CD14-positive monocyte (primary cell): ENCODE measurements around the gene NTSR2. TPM values are rescaled to one million over a fixed set of nuclear protein-coding genes. Genes with fewer than 3 reads are reported as not detected.
A peak's percentile ranks its signal among the peaks of the same experiment; 100 is the strongest.

Experiments
- DNase-seq, 3 donors: peaks; one replicate each; pipeline ENCODE4 v3.0.0-alpha.2; 2011 to 2022
- H2AFZ ChIP-seq: 2 replicates; pipeline ENCODE4 v1.6.0; 2012; ENCODE audit warnings: mild to moderate bottlenecking, low read depth, low read length, inconsistent platforms; ENCODE audit not compliant: insufficient read depth, poor library complexity, severe bottlenecking
- H3K27ac ChIP-seq, 2 donors: 1 replicate in 1 of 2; 2 replicates in 1 of 2; pipeline ENCODE4 v1.5.1; 2012 to 2013; ENCODE audit warnings: low read length in 2 of 2, control low read depth in 1 of 2, inconsistent platforms in 1 of 2, low read depth in 1 of 2, mild to moderate bottlenecking in 1 of 2
- H3K27me3 ChIP-seq, 2 donors: one replicate each; pipeline versions ENCODE4 v1.6.0 to v1.6.1; 2011 to 2013; ENCODE audit warnings: low read length in 2 of 2; ENCODE audit not compliant: control insufficient read depth in 2 of 2, insufficient read depth in 2 of 2
- H3K36me3 ChIP-seq, 2 donors: replicated peaks in 1 of 2; 1 replicate in 1 of 2; 2 replicates in 1 of 2; pipeline versions ENCODE4 v1.5.1 to v1.6.1; 2012 to 2013; ENCODE audit warnings: low read length in 2 of 2, control low read depth in 1 of 2, inconsistent platforms in 1 of 2, mild to moderate bottlenecking in 1 of 2; ENCODE audit not compliant: insufficient read depth in 2 of 2, control insufficient read depth in 1 of 2
- H3K4me1 ChIP-seq, 2 donors: 1 replicate in 1 of 2; 2 replicates in 1 of 2; pipeline versions ENCODE4 v1.5.1 to v1.6.1; 2012 to 2013; ENCODE audit warnings: low read length in 2 of 2, control low read depth in 1 of 2, inconsistent platforms in 1 of 2, mild to moderate bottlenecking in 1 of 2, moderate library complexity in 1 of 2; ENCODE audit not compliant: insufficient read depth in 2 of 2, control insufficient read depth in 1 of 2
- H3K4me2 ChIP-seq: replicated peaks from 2 replicates; pipeline ENCODE3; 2012; ENCODE audit warnings: low read length, moderate library complexity, mild to moderate bottlenecking; ENCODE audit not compliant: poor library complexity, severe bottlenecking; ENCODE audit errors: extremely low read depth
- H3K4me3 ChIP-seq, 3 experiments: fragments of 200-600 bp in 1 of 3; sonication (generic) in 1 of 3; replicated peaks in 1 of 3; 1 replicate in 2 of 3; 2 replicates in 1 of 3; pipeline ENCODE4 v1.5.1; 2011 to 2013; ENCODE audit warnings: low read length in 3 of 3, mild to moderate bottlenecking in 3 of 3, control low read depth in 2 of 3, low read depth in 2 of 3, inconsistent platforms in 1 of 3, moderate library complexity in 1 of 3
- H3K79me2 ChIP-seq: 2 replicates; pipeline ENCODE4 v1.6.0; 2012; ENCODE audit warnings: mild to moderate bottlenecking, control low read depth, inconsistent platforms, low read length, moderate library complexity; ENCODE audit not compliant: insufficient read depth
- H3K9ac ChIP-seq: 2 replicates; pipeline ENCODE4 v1.6.0; 2017; ENCODE audit warnings: low read length, mild to moderate bottlenecking; ENCODE audit not compliant: insufficient read depth, poor library complexity, severe bottlenecking
- H3K9me3 ChIP-seq, 2 donors: replicated peaks in 1 of 2; 1 replicate in 1 of 2; 2 replicates in 1 of 2; pipeline versions ENCODE4 v1.5.1 to v1.6.1; 2012 to 2013; ENCODE audit warnings: low read length in 2 of 2, control low read depth in 1 of 2; ENCODE audit not compliant: control insufficient read depth in 1 of 2, insufficient read depth in 1 of 2
- H4K20me1 ChIP-seq: 2 replicates; pipeline ENCODE4 v1.6.0; 2012; ENCODE audit warnings: mild to moderate bottlenecking, low read length, control low read depth, moderate library complexity; ENCODE audit not compliant: insufficient read depth
- H3K27ac Mint-ChIP-seq, 7 donors: one replicate each; pipeline ENCODE4 v1.8.0; 2020; ENCODE audit warnings: mild to moderate bottlenecking in 7 of 7, mixed read lengths in 7 of 7, moderate library complexity in 6 of 7, inconsistent platforms in 2 of 7
- H3K27me3 Mint-ChIP-seq, 3 donors: one replicate each; pipeline ENCODE4 v1.8.0; 2021 to 2022; ENCODE audit warnings: low read depth in 3 of 3, mild to moderate bottlenecking in 3 of 3, mixed read lengths in 3 of 3, moderate library complexity in 3 of 3, inconsistent platforms in 1 of 3
- H3K36me3 Mint-ChIP-seq, 2 donors: one replicate each; pipeline ENCODE4 v1.8.0; 2020; ENCODE audit warnings: mixed read lengths in 2 of 2, inconsistent platforms in 1 of 2, mild to moderate bottlenecking in 1 of 2
- H3K4me1 Mint-ChIP-seq: one replicate; pipeline ENCODE4 v1.8.0; 2020; ENCODE audit warnings: mild to moderate bottlenecking, mixed read lengths
- H3K4me3 Mint-ChIP-seq, 2 donors: one replicate each; pipeline ENCODE4 v1.8.0; 2020; ENCODE audit warnings: mild to moderate bottlenecking in 2 of 2, mixed read lengths in 2 of 2, moderate library complexity in 1 of 2
- H3K9me3 Mint-ChIP-seq, 7 donors: one replicate each; pipeline ENCODE4 v1.8.0; 2020 to 2022; ENCODE audit warnings: mixed read lengths in 7 of 7, mild to moderate bottlenecking in 6 of 7, moderate library complexity in 6 of 7, inconsistent platforms in 2 of 7
- CTCF ChIP-seq: fragments of 200-600 bp; IDR thresholded peaks from one replicate; pipeline ENCODE4 v1.8.0; 2022; ENCODE audit warnings: antibody characterized with exemption, mild to moderate bottlenecking
- WGBS: methylation state at CpG from one replicate; pipeline ENCODE4 v1.1.5; 2013; ENCODE audit warnings: missing lambda C conversion rate; ENCODE audit not compliant: insufficient coverage; 5-methylcytosine and 5-hydroxymethylcytosine counted together
- intact Hi-C, 2 donors: fragments of 100-400 bp; cut with micrococcal nuclease; formaldehyde crosslinking; loops; one replicate each; pipeline versions ENCODE4 v1.15.0 to v1.15.1; 2023
- polyA plus RNA-seq, 3 donors: library from polyadenylated mRNA; depleted of rRNA in 1 of 3; unstranded in 2 of 3; stranded (reverse) in 1 of 3; fragments of 300-500 nt in 2 of 3; fragments of >200 nt in 1 of 3; fragmentation: Illumina TruSeq in 2 of 3; gene quantifications; 1 replicate in 2 of 3; 2 replicates in 1 of 3; pipeline ENCODE4 v1.2.3, GENCODE V29; 2012 to 2021

NTSR2 gene
- polyA plus RNA-seq, 3 donors: not detected

- H2AFZ ChIP-seq: no peak overlapping the region
- no peaks in the 10 kb centered on the region for H4K20me1 ChIP-seq
- H3K9ac ChIP-seq: peak overlapping the region; percentile 15
- 14% methylated on average over 9 of the region's 14 CpGs for WGBS
- H3K4me2 ChIP-seq: peak overlapping the region; percentile 4
- intact Hi-C loops: loop anchor here (2.0 to 5.0 kb wide), 2 partner anchors 40 to 45 kb away; partner anchors contain the start of gene LPIN1 (in 1 of the 2)
- H3K27ac ChIP-seq: peak overlapping the region; percentile 66 to 87
- H3K27me3 Mint-ChIP-seq: peaks cover 0 to 3% (median 3%) of the 10 kb centered on the region in 3 donors
- peaks cover 19% of the 10 kb centered on the region for H3K4me1 Mint-ChIP-seq
- H3K9me3 ChIP-seq: no peaks in the 10 kb centered on the region
- H3K9me3 Mint-ChIP-seq: peaks cover 0 to 5% (median 0%) of the 10 kb centered on the region in 7 donors
- TF ChIP-seq CTCF: no peak
- H3K4me3 ChIP-seq: no peak overlapping the region
- no peak overlapping the region for H3K4me3 Mint-ChIP-seq
- no peaks in the 10 kb centered on the region for H3K36me3 ChIP-seq
- H3K36me3 Mint-ChIP-seq: no peaks in the 10 kb centered on the region
- H3K4me1 ChIP-seq: peaks cover 33 to 34% of the 10 kb centered on the region in 2 donors
- H3K27ac Mint-ChIP-seq: no peak overlapping the region
- H3K27me3 ChIP-seq: no peaks in the 10 kb centered on the region
- DNase-seq: peak; percentile 95 to 99 (median 97)
- H3K79me2 ChIP-seq: no peaks in the 10 kb centered on the region
Measured at GRCh38 chr2:11701751-11702301, 31.8 kb upstream of the NTSR2 start.

GRCh38 chr2:11701206-11701605 lies 31.2 kb upstream of the NTSR2 start:
- DNase-seq: peak in 1 of 3 donors; percentile 38
- H3K4me1 Mint-ChIP-seq: peaks cover 24% of the 10 kb centered on the region
- H3K79me2 ChIP-seq: no peaks in the 10 kb centered on the region
- no peak overlapping the region for H3K4me3 ChIP-seq
- 100% methylated on average over 1 of the region's 5 CpGs for WGBS
- no peaks in the 10 kb centered on the region for H4K20me1 ChIP-seq
- H3K4me3 Mint-ChIP-seq: no peak overlapping the region
- no peaks in the 10 kb centered on the region for H3K36me3 Mint-ChIP-seq
- no peak overlapping the region for H2AFZ ChIP-seq
- H3K36me3 ChIP-seq: no peaks in the 10 kb centered on the region
- TF ChIP-seq CTCF: no peak
- no peaks in the 10 kb centered on the region for H3K9me3 ChIP-seq
- peak overlapping the region; percentile 4 for H3K4me2 ChIP-seq
- H3K27ac Mint-ChIP-seq: no peak overlapping the region
- H3K4me1 ChIP-seq: peaks cover 37 to 38% of the 10 kb centered on the region in 2 donors
- H3K27ac ChIP-seq: peak overlapping the region; percentile 66 to 87
- intact Hi-C loops: loop anchor here in 1 of 2 donors (5.0 kb wide), 1 partner anchor 41 kb away; no protein-coding TSS in a partner anchor
- H3K27me3 Mint-ChIP-seq: peaks cover 0 to 7% (median 6%) of the 10 kb centered on the region in 3 donors
- no peaks in the 10 kb centered on the region for H3K27me3 ChIP-seq
- peak overlapping the region; percentile 15 for H3K9ac ChIP-seq
- H3K9me3 Mint-ChIP-seq: peaks cover 0 to 5% (median 0%) of the 10 kb centered on the region in 7 donors
